A673 (cell line): ENCODE results near the gene RBM41.

Experiments
- CTCF ChIP-seq: fragments of 300-800, 200-600 bp; sonication (generic); conservative IDR thresholded peaks from 2 replicates; pipeline ENCODE4 v1.5.1; 2017; ENCODE audit warnings: low read depth, mild to moderate bottlenecking, antibody characterized with exemption, low read length, moderate library complexity, mixed read lengths
- EZH2 ChIP-seq: fragments of 200-600 bp; sonication (generic); IDR thresholded peaks from 2 replicates; pipeline ENCODE4 v1.6.1; 2017; ENCODE audit warnings: borderline replicate concordance, low read depth, mild to moderate bottlenecking, mixed read lengths, antibody characterized with exemption, low read length; ENCODE audit not compliant: poor library complexity, severe bottlenecking

GRCh38 chrX:107146670-107147069 is 28.0 kb upstream of the RBM41 start:
- TF ChIP-seq CTCF (no peak), EZH2 (no peak)
